ENCODE measurements around the gene GCNT1.
"Not testable (repeated sequence)": the region's sequence is repeated elsewhere in the genome, so short reads cannot be mapped to it uniquely, and the experiment has no call there.

The GCNT1 gene

GRCh38 chr9:76493496-76493895, 34.5 kb downstream of the GCNT1 start:
- not testable (repeated sequence) for DNase-seq

- no peak for DNase-seq
Measured at GRCh38 chr9:76500061-76500460, 41.1 kb downstream of the GCNT1 start.

- DNase-seq: peak; percentile 90
Measured at GRCh38 chr9:76502746-76503145, 43.8 kb downstream of the GCNT1 start.

GRCh38 chr9:76510041-76510440, 51.1 kb downstream of the GCNT1 start:
- no peak for DNase-seq

- DNase-seq: no peak
Measured at GRCh38 chr9:76510446-76510845, 51.5 kb downstream of the GCNT1 start.

- no peak for DNase-seq
Measured at GRCh38 chr9:76512826-76513225, 53.8 kb downstream of the GCNT1 start.

- DNase-seq: no peak
Measured at GRCh38 chr9:76516350-76516749, 57.4 kb downstream of the GCNT1 start.

GRCh38 chr9:76516871-76517270, 57.9 kb downstream of the GCNT1 start:
- DNase-seq: peak; percentile 8

- no peak for DNase-seq
Measured at GRCh38 chr9:76519075-76519835, 60.3 kb downstream of the GCNT1 start.

GRCh38 chr9:76521244-76521681, 62.3 kb downstream of the GCNT1 start:
- DNase-seq: no peak

GRCh38 chr9:76521906-76522305, 62.9 kb downstream of the GCNT1 start:
- DNase-seq: no peak

- DNase-seq: not testable (repeated sequence)
Measured at GRCh38 chr9:76523617-76524200, 64.7 kb downstream of the GCNT1 start.

GRCh38 chr9:76525196-76525595, 66.2 kb downstream of the GCNT1 start:
- DNase-seq: no peak

- no peak for DNase-seq
Measured at GRCh38 chr9:76526026-76526425, 67.0 kb downstream of the GCNT1 start.

- no peak for DNase-seq
Measured at GRCh38 chr9:76528056-76528455, 69.1 kb downstream of the GCNT1 start.

- no peak for DNase-seq
Measured at GRCh38 chr9:76528642-76529190, 69.7 kb downstream of the GCNT1 start.

GRCh38 chr9:76529653-76530052, 70.7 kb downstream of the GCNT1 start:
- peak; percentile 83 for DNase-seq

- peak; percentile 50 for DNase-seq
Measured at GRCh38 chr9:76530458-76531110, 71.6 kb downstream of the GCNT1 start.

- DNase-seq: no peak
Measured at GRCh38 chr9:76531231-76531780, 72.3 kb downstream of the GCNT1 start.

GRCh38 chr9:76532877-76533276, 73.9 kb downstream of the GCNT1 start:
- DNase-seq: not testable (repeated sequence)

GRCh38 chr9:76534026-76534425, 75.0 kb downstream of the GCNT1 start:
- DNase-seq: no peak

GRCh38 chr9:76537150-76537646, 78.2 kb downstream of the GCNT1 start:
- DNase-seq: no peak

- no peak for DNase-seq
Measured at GRCh38 chr9:76539180-76539579, 80.2 kb downstream of the GCNT1 start.
